ENCODE measurements around the gene TOM1.

Gene TOM1

DNA sequence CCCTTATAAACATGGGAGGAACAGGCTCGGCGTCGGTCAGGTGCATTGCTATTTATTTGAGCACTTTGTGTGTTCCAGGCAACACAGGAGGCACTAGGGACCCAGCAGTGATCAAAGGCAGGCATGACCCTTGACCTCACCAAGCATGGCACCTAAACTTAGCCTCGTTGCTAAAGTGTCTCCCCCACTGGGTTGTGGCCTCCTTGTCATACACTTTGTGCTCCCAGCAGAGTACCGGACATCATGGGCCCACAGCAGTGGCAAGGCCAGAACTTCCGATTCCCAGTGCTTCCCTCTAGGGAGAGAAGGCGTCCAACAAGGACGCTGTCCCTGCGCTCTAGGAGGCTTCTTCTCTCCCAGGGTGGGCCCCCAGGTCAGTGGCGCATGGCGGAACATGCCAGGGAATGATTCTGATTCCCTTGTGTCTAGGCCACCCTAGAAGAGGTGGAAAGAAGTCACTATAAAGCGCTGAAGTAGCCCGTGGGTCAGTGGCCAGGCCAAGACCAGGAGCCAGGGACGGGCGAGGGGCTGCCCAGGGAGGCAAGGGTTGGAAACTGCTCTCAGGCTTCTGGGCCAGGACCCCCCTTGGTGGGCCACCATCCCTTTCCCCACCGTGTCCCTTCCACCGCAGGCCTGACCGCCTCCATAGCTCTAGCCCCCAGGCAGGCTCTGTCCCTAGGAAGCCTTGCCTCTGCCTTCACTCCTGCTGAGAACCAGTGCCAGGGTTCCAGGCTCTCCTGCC, 19.7 kb downstream of the TOM1 start:
- DNase-seq = peak in 1 of 10 donors; percentile 46
- intact Hi-C loops (cut with DNase I) = no loop called here

DNA sequence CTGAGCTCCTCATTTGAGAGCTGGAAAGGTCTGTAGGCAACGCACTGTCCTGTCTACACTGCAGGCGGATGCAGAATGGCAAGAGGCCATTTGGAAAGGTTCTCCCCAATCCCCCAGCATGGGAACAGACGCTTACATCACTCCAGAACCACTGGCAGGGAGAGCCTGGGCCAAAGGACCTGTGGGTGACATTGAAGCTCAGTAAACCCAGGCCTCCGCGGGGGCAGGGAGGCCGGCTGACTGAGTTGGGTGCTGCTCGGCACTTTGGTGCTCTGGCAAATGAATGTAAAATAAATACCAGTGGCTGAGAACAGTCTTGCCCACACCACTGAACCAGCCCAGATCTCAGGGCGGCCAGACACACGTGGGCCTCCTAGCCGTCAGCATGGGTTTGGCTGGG, 22.4 kb downstream of the TOM1 start:
- intact Hi-C loops (cut with DNase I) = no loop called here
- DNase-seq = peak in 2 of 10 donors; percentile 9 to 45

DNA sequence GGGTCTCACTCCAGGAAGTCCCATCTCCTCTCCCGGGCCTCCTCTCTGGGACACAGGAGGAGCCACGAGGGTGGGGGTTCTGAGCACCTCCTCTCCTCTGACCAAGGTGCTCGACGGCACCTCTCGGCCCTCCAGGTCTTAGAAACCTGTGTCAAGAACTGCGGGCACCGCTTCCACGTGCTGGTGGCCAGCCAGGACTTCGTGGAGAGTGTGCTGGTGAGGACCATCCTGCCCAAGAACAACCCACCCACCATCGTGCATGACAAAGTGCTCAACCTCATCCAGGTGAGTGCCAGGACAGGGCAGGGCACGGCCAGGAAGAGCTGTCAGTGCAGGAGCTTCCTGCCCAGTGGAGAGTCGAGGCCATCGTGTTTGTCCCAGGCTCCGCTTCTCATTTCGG, 23.2 kb downstream of the TOM1 start:
- DNase-seq = no peak

DNA sequence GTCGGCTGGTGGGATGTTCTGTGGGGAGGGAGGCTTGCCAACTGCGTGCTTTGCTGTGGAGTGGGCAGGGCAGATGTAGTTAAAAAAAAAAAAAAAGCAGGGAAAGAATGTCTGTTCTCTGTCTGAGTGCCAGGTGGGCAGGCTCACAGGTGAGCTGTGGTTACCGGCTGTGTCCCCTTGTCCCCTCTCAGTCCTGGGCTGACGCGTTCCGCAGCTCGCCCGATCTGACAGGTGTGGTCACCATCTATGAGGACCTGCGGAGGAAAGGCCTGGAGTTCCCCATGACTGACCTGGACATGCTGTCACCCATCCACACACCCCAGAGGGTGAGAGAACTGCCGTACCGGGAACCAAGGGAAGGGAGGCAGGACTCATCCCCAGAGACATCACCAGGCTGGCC, 23.6 kb downstream of the TOM1 start:
- intact Hi-C loops (cut with DNase I) = no loop called here
- no peak for DNase-seq

More for the DNA sequence above, 23.2 kb downstream of the TOM1 start:
- intact Hi-C loops (cut with DNase I) = no loop called here

DNA sequence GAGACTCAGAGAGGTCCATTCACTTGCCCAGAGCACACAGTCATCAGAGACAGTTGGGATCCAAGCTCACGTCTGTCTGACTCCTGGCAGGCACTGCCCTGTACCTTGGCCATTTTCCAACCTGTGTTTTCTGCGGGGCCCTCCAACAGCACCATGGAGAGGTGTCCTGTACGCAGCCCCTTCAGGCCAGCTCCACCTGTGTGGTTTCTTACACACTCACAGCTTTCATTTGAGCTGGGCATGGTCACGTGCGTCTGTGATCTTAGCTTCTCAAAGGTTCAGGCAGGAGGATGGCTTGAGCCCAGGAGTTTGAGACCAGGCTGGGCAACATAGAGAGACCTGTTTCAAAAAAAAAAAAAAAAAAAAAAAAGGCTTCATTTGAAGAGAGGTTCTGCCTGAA, 24.4 kb downstream of the TOM1 start:
- intact Hi-C loops (cut with DNase I) = no loop called here
- DNase-seq = peak in 2 of 10 donors; percentile 9 to 73

DNA sequence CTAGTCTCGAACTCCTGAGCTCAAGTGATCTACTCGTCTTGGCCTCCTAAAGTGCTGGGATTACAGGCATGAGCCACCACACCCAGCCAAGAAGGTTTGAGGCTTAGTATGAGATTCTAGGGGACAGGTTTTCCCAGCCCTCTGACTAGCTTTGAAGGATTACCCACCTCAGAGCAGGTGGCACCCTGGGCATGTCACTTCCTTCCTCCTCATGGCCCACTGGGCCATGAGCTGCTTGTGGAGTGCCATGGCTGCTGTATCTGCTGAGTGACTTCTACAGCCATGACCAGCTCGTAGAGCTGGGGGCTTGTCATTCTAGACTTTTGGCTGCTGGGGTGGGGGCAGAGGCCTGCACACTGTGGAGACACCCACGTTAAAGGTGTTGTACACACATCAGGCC, 25.1 kb downstream of the TOM1 start:
- intact Hi-C loops (cut with DNase I) = no loop called here
- DNase-seq = peak in 2 of 10 donors; percentile 1 to 43

DNA sequence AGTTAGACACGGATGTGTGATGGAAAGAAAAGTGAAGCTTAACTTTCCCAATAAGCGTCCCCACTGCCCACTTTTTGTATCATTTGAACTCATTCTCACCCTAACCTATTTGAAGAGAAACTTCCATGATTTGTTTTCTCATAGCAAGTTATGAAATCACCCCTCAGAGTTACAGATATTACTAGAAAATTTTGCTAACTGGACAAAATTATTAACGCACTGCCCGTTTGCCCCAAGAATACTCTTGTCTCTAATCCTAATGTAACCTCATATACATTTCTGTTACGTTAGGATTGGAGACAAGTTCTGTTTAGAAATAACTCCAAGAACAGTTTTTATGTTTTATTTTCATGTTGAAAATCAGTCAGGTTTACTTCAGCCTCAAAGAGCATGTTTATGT, 25.5 kb downstream of the TOM1 start:
- no peak for DNase-seq
- intact Hi-C loops (cut with DNase I) = no loop called here

DNA sequence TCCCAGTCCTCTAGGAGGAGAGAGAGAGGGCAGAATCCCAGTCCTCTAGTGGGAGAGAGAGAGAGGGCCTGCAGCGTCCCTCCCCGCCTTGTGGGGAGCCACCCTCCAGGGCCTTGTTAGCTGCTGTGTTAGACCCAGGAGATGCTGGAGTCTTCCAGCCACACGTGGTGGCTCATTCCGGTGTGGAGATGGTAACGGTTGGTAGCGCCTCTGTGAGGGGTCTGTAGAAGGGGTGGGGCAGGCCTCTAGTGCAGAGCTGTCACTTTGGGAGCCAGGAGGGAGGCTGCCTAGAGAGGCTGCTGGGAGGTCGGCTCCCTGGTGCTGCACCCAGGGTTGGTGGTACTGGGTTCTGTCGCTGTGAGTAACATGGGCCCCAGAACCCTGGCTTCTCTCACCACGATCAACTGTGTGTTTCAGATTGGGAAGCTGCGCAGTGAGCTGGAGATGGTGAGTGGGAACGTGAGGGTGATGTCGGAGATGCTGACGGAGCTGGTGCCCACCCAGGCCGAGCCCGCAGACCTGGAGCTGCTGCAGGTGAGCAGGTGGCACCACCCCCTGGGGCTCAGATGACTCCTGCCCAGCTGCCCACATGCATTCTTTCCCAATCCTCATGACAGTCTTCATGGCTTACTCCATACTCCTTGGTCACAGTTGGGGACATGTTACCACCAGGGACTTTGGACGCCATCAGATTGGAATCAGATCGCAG, 27.3 kb downstream of the TOM1 start:
- peak in 2 of 10 donors; percentile 33 to 67 for DNase-seq
- intact Hi-C loops (cut with DNase I) = no loop called here

DNA sequence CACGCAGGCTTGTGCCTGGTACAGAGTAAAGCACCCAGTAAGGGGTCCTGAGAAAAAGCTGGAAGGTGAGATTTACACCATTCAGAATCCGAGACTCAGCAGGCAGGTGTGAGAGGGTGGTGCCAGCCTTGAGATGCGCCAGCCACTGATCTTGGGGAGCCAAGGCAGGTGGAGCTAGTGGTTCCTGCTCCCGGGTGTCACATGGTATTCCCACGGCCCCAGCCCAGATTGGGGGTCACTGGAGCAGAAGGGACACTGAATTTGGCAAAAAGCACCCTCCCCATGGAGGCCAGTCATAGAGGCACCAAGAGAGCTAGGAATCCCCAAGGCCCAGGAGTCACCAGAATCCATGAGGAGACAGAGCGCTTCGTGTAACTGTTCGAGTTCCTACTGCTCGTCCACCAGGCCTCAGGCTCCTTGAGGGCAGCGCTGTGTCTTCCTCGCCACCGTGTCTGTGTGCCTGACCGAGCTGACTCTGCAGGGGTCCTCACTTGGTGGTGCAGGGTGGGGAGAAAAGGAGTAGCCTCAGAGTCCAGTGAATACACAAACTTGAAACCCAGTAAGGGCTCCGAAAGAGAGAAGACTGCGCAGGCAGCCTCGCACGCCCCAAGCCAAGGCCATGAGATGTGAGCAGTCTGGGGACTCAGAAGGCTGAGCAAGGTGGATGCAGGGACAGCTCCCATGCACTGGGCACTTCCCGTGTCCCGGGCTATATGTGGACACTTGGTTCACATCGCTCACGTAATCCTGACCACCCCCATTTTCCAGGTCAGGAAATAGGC, 28.2 kb downstream of the TOM1 start:
- peak in 2 of 10 donors; percentile 32 to 47 for DNase-seq
- intact Hi-C loops (cut with DNase I) = no loop called here

DNA sequence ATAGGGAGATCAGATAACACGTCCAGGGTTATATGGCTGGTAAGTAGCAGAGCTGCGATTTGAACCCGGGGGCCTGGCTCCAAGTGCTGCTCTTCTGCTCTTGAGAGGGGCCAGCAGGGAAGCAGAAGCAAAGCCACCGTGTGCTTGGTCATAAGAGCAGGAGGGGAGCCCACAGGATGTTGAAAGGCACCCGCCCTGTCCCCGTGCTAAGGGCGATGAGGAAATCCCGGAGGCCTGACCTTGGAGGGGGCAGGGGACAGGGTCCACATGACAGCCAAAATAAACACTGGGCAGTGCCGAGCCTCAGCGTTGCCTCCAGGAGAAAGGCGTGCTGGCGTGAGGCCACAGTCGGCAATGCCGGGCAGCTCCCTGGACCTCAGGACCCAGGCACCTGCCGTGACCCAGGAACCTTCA, 28.8 kb downstream of the TOM1 start:
- intact Hi-C loops (cut with DNase I) = no loop called here
- DNase-seq = peak in 2 of 10 donors; percentile 37 to 59

DNA sequence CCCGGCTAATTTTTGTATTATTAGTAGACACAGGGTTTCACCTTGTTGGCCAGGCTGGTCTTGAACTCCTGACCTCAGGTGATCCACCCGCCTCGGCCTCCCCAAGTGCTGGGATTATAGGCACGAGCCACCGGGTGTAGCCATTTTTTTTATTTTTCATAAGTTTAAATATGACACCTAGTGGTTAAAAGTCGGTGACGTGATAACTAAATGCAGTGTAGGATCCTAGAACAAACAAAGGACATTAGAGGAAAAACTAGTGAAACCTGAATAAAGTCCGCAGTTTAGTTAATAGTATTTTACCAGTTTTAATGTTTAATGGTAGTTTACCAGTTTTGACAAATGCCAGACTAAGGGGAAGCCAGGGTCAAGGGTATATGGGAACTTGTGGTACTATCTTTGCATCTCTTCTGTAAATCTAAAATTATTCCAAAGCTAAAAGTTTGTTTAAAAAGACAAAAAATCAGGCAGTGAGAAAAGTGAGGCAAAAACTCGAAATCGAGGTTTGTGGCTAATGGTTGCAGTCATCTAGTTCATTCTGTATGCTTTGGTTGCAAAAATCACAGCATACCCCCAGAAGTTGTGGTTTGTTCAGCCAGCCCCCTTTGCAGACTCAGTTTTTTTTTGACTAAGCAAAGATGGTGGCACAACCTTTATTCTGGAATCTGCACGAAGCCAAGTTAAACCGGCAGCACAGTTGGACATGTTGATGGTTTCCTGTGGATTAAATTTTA, 29.6 kb downstream of the TOM1 start:
- intact Hi-C loops (cut with DNase I) = no loop called here
- peak in 1 of 10 donors; percentile 1 for DNase-seq

DNA sequence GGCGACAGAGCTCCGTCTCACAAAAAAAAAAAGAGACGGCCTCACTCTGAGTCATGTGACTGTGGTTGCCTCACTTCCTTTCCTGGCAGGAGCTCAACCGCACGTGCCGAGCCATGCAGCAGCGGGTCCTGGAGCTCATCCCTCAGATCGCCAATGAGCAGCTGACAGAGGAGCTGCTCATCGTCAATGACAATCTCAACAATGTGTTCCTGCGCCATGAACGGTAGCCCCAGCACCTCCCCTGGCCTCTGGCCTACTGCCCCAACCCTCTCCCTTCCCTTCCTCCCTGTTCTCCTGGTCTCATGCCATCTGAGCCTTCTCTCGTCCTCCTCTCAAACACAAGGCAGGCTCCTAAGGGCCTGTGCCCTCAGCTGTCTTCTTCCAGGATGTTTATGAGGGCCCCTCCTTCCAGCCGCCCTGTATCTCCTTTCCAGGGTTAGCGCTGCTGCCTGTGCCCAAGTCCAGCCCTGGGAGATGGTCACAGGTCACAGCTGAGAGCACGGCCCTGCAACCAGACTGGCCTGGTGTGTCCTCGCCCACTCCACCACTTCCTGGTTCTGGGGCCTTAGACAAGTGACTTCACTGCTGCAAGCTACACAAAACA, 30.7 kb downstream of the TOM1 start:
- intact Hi-C loops (cut with DNase I) = no loop called here
- DNase-seq = peak in 6 of 10 donors; percentile 23 to 87 (median 57)

DNA sequence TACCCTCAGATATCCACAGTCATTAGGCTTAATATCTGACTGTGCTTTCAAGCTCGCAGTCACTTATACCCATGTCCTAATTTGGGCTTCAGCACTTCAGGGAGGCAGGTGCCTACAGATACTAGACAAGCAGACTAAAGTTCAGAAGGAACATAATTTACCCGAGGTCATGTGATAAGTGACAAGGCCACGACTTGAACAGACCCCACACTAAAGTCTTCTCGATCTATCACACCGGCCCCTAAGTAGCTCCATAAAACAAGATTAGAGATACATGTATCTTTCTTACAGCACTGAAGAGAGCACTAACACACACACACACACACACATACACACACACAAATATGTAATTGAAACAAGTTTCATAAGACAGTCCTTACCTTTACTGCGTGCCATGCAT, 32.6 kb downstream of the TOM1 start:
- intact Hi-C loops (cut with DNase I) = no loop called here
- no peak for DNase-seq

DNA sequence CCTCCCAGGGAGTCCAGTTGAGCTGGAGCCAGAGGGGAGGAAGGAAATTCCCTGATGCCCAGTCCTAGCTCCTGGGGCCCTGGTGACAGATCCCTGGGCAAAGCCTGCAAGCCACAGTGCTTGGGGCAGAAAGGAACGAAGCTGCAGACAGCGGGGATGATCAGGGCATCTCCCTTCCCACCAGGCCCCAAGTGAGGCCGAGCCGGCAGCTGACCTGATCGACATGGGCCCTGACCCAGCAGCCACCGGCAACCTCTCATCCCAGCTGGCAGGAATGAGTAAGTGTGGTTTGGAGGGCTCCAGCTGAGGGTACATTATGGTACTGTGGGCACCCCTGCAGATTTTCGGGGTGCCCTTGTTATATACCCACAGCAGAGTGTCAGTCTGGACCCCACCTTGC, 33.5 kb downstream of the TOM1 start:
- intact Hi-C loops (cut with DNase I) = no loop called here
- DNase-seq = peak in 2 of 10 donors; percentile 30 to 58

DNA sequence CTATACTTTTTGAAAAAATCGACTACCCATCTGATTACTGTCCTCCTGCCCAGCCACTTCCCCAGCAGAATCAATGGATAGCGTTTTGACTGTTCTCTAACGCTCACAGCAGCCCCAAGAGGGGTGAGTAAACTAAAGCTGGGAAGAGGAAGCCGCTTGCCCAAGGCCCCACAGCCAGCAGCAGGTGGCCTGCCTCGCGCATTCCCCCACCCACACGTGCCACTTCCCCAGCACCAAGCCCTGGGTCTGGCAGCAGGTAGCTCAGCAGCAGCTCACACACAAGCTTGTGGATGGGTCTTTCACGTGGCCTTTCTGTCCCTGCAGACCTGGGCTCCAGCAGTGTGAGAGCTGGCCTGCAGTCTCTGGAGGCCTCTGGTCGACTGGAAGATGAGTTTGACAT, 34.3 kb downstream of the TOM1 start:
- DNase-seq = peak in 1 of 10 donors; percentile 60
- intact Hi-C loops (cut with DNase I) = no loop called here

DNA sequence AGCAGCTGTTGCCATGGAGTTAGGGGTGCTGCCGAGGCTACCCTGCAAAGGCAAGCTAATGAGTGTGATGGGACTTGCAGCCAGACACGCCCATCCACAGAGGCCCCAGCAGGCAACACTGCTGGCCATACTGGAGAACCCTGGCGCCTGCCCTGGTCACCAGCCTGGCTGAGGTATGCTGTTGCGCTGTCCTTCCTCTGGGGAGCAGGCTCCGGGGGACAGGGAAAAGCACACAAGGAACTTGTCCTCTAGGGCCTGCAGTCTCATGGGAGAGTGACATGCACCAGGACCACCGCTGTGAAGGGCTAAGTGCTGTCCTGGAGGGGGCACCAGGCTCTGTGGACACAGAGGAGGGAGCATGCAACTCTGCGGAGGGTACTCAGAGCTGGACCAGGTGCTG, 35.8 kb downstream of the TOM1 start:
- intact Hi-C loops (cut with DNase I) = no loop called here

DNA sequence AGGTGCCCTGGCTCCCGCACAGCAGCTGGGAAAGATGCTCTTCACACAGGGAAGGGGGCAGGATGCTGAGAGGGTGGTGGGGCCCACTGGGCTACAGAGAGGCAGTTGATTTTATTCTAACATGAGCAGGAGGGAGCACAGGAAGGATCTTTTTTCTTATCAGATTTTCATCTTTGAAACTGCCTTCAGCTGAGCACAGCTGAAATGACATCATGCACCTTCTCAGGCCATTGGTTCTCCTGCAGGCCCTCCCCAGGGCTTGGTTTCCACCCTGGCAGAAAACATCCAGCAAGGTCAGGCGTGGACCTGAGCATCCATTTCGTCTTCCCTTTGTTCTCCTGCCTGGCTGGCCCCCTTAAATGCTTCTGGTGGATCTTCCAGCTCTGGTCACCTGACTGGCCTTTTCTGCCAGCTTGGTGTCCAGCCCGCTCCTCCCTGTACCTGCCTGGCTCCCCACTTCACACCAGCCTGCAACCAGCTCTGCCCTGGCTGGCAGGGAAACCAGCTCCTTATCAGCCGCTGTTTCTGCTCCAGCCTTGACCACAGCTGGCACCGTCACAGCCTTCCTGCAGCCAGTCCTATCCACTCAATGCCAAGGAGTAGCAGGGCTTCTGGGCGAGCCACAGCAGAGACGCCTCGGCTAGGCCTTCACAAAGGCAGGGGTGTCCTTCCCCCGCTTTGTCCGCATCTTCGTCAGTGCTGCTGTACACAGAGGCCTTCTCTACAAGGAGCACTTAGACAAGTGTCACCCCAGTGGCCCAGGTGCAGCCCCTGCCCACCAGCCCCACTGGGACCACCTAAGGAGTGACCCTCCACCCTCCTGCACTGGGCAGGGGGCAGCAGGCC, 36.5 kb downstream of the TOM1 start:
- DNase-seq = peak in 1 of 10 donors; percentile 70

More for the DNA sequence above, 35.8 kb downstream of the TOM1 start:
- peak in 1 of 10 donors; percentile 73 for DNase-seq

DNA sequence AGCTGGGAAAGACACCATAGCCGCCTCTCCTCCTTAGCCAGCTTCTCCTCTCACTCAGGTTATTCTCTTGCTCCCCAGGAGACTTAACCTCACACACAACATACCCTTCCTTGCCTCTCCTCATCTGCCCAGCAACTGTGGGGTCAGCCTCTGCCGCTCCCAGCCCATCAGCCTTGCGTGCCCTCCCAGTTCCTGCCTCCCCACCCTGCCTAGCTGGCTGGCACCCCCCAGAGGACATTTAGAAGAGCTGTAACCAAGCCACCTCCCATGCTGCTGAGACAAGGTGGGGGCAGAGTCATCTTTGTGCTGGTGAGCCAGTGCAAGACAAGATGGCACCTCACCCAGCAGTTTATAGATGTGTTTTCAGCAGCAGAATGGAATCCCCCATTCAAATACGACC, 38.2 kb downstream of the TOM1 start:
- DNase-seq = no peak

More for the DNA sequence above, 36.5 kb downstream of the TOM1 start:
- intact Hi-C loops (cut with DNase I) = no loop called here

More for the DNA sequence above, 38.2 kb downstream of the TOM1 start:
- intact Hi-C loops (cut with DNase I) = no loop called here
